Lower leg skin (tissue), 3 donors: ENCODE data around the gene BDKRB2.

Experiments used
- CTCF ChIP-seq, 3 donors: fragments of 450-650 bp; IDR thresholded peaks; one replicate each; pipeline ENCODE4 v1.5.1; 2016; ENCODE audit warnings: antibody characterized with exemption in 3 of 3, mild to moderate bottlenecking in 3 of 3, moderate library complexity in 2 of 3
- POLR2A ChIP-seq, 2 donors: fragments of 450-650 bp; IDR thresholded peaks; one replicate each; pipeline ENCODE4 v1.6.1; 2016 to 2017; ENCODE audit warnings: antibody characterized with exemption in 2 of 2, mild to moderate bottlenecking in 1 of 2, moderate library complexity in 1 of 2

DNA sequence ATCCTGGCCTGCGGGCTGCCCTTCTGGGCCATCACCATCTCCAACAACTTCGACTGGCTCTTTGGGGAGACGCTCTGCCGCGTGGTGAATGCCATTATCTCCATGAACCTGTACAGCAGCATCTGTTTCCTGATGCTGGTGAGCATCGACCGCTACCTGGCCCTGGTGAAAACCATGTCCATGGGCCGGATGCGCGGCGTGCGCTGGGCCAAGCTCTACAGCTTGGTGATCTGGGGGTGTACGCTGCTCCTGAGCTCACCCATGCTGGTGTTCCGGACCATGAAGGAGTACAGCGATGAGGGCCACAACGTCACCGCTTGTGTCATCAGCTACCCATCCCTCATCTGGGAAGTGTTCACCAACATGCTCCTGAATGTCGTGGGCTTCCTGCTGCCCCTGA, 36.0 kb downstream of the BDKRB2 start:
- no peak for TF ChIP-seq CTCF (IDR thresholded peaks at IDR 0.05)
- TF ChIP-seq POLR2A (IDR thresholded peaks at IDR 0.05), result no peak
